NK-92 treated with Interleukin-12 subunit alpha and Interleukin-12 subunit beta, amount 100 ng/mL, for 24 hours (cell line): Measurements from ENCODE around the gene BIVM.

Experiments
- DNase-seq: peaks from one replicate; lab custom pipeline; 2025; lab: John Stamatoyannopoulos, UW

The BIVM gene

DNA sequence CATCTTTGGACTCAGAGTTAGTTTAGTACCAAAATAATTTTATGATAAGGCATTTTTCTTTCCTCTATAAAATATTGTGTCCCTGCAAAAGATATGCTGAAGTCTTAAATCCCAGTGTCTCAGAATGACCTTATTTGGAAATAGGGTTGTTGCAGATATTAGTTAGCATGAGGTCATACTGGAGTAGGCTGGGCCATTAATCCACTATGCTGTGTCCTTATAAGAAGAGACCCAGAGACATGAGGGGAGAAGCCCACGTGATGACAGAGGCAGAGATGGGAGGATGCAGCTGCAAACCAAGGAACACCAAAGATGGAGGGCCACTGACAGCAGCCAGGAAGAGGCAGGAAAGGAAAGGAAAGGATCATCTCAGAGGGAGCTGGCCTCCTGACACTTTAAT lies 6.5 kb upstream of the BIVM start:
- no peak for DNase-seq

DNA sequence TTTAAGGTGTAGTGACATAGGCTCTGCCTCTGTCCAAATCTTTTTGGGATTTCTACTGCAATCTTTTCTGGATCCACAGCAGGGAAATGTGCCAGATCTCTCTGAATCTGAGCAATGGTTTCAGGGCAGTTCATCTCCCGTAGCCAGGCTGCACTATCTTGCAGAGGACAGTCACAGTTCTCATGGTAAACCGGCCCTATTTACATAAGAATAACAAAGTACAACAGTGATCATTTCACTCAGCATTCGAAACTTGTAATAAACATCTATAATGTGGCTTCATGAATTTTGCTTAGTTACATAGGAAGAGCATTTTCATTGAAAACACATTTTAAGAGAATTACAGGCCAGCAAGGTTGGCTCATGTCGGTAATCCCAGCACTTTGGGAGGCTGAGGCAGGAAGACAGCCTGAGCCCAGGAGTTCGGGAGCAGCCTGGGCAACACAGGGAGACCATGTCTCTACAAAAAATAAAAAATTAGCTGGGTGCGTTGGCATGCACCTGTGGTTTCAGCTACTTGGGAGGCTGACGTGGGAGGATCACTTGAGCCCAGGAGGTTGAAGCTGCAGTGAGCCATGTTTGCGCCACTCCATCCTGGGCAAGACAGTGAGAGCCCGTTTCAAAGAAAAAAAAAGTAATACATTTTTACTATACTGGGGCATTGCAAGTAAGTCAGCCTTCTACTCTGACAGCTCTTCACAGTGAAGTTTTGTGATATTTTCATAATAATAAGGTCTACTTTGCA lies 5.1 kb upstream of the BIVM start:
- DNase-seq = no peak

DNA sequence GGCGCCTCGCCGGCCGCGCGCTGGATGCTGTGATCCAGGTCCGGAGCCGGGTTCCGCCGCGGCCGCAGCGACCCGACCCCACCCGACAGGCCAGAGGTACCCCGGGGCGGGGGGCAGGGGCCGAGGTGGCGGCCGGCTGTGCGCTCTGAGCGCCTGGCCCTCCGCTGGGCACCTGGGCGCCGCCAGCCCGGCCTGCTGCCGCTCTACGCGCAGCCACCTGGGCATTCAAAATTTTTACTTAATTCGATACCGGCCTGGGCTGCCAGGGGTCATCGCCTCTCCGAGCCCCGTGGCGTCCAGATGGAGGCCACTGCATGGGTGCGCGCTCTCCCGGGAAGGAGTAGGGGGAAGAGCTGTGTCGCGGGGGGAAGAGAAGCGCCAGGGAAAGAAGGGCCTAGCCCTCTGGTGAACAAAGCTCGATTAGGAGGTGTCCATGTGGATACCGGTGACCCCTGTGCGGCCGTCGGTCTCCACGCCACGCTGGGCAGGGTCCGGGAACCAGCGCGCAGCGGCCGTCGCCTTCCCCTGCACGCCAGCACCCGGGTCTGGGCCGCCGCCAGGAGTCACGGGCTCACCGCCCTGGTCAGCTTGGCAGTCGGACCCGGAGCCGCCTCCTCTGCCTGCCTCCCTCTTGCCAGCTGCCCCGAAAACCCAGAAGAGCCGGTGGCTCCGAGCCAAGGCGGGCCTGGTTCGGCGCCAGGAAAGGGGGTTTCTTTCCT lies 666 bp downstream of the BIVM start:
- DNase-seq = no peak

DNA sequence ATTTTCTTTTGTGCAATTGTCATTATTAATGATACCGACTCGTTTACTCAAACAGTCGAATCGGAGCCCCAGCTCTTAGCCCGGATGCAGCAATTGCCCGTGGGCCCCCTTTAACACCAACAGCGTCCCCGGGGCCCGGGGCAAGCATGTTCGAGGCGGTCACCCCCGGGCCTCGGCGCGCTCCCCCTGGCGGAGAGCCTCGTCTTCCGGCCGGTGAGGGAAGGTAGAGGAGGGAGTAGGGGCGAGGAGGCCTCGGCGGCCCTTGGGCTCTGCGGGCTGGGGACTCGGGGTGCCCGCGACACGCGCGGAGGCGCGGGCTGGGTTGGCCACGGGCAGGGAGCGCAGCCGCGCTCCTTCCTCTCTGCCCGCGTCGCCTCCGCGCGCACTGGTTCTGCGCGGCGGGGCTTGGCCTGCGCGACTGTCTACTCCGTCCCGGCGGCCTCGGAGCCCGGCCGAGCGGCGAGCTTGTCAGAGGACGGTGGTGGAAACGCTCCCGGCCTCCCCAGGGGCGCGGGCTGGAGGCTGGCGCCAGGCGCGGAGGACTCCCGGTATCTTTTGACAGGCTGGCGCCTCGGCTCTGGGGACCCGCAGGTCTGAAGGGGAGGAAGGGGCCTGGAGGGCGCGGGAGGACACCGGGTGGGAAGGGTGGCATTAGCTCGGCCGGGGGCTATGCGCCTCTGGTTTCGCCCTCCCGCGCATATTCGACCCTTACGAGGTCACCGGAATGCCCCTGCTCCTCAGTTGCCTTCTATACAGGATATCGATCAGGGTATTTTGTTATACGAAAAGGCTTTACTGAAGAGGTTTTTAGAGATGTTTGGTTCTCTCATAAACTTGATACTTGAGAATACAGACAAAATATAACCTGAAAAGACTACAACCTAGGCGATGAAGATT lies 1.5 kb downstream of the BIVM start:
- no peak for DNase-seq

DNA sequence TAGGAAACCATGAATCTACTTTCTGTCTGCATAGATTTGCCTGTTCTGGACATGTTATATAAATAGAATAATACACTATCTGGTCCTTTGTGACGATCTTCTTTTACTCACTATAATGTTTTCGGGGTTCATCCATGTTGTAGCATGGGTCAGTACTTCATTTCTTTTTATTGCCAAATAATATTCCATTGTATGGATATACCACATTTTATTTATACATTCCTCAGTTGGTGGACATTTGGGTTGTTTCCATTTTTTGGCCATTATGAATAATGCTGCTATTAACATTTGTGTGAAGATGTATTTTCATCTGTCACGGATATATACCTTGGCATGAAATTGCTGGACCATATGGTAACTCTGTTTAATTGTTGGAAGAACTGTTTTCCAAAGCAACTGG lies 6.8 kb downstream of the BIVM start:
- DNase-seq = no peak

DNA sequence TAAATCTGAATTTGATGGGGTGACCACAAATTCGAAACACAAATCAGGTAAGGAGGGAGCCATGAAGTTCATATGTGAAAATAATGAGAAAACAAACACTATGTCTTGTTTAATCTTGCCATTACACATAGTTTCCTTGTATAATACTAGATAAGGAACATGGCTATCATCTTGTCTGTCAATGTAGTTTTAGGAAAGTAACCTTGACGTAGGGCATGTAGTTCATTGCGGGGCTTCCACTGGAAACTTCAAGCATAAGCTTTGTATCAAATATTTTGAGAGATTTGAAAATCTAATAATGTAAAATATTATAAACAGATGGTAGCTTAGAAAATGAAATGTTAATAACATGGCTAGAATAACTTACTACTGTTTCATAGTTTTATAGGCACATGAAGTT lies 8.8 kb downstream of the BIVM start:
- no peak for DNase-seq

DNA sequence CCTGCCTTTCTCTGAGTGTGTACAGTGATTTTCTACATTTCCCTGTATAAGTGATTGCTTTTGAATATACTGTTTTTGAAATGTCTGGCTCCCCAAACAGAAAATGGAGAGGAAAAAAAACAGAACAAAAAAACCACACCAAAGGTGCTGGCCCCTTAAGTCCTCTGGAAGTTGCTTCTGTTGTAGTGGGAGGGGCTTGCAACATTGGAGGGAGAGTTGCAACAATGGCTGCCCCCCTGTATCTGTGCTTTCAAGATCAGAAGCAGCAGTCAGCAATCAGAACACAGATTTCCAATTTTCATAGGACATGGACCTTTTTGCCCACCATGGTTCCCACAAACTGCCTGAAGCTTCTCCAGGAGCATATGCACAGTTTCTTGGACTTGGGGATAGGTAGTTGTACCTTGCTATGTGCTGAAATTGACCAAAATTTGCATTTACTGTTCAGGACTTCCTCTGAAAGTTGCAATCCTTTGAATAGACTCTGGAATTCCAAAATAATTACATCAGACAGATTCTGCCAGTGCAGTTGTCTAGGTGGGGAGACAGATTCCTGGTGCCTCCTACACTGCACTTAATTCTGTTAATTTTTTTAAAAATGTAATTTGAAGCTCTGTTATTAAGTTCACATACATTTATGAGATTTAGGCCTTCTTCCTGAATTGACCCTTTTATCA lies 13.8 kb downstream of the BIVM start:
- no peak for DNase-seq

DNA sequence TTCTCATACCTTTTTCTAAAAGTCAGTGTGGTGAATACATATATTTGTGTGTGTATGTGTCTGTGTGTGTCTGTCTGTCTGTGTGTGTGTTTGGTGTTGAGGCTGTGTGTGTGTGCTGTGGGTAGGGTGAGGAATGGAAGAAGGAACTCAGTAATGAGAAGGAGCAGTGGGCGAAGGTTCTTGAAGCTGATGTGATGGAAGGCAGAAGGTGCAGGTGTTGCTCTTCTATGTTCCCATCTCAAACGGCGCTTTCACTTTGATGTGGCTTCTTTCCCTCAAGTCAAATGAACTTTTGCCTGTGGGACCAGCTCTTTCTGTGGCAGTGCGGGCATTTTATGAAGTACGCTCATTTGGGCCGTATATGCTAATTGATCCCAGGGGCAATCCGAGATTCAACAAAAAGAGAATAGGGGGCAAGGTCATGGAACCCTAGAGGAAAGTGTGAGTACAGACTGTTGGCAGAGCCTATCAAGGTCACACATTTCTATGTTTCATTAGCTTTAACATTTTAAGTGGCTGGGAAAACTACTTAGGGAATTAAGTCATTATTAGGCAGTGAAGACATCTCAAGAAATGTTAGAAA lies 15.2 kb downstream of the BIVM start:
- no peak for DNase-seq

DNA sequence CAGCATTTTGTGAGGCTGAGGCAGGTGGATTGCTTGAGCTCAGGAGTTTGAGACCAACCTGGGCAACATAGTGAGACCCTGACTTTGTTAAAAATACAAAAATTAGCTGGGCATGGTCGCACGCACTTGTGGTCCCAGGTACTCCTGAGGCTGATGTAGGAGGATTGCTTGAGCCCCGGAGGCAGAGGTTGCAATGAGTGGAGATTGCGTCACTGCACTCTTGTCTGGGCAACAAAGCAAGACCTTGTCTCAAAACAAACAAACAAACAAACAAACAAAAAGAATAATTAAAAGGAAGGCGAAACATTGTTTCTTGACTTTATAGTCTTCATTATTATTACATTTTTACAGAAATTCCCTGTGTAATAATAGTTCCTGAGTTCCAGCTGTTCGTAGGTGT lies 15.9 kb downstream of the BIVM start:
- no peak for DNase-seq

DNA sequence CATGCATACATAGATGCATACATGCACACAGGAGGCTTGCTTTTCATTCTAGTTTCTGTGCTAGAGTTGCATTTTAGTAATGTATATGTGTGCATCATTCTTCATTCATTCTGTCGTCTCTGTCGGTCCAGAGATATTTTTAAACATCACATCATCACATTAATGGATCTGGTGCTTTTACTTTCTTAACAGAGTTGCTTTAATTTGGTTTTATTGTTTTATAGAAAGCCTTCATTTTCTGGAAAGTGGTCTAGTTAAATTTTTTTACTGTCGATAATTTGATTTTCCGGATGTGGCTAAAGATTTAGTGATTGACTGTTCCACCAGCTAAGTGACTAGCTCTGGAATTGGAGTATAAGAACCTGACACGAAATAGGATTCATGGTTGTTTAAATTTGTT lies 16.9 kb downstream of the BIVM start:
- no peak for DNase-seq

DNA sequence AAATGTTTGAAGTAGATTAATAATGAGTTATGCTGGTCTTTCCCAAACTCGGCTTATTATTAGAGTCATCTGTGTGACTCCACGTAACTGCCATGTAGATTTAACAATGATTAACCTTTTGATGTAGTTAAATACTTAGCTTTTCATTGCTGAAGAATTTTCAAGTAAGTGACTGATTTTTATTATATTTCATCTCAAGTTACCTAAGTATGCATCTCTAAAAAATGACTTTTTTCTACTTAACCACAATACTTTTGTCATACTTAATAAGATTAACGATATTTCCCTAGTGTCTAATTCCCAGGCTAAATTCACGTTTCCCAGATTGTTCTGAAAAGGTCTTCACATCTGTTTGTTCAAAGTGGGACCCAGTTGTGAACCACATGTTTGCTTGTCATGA lies 17.8 kb downstream of the BIVM start:
- DNase-seq = no peak

DNA sequence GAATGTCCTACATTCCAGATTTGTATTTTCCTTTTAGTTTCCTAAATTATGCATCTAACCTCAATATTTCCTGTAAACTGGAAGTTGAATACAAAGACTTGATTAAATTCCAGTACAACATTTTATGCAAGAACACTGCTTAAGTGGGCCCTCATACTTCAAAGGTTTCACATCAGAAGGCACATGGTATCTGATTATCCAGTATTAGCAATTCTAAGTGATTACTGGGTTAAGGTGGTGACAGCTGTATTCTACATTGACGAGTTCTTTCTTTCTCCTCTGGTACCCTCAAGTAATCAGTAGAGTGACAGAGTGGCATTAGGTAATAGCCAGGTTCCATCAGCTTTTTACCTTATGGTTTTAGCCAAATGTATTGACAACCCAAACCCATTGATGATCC lies 18.3 kb downstream of the BIVM start:
- no peak for DNase-seq

DNA sequence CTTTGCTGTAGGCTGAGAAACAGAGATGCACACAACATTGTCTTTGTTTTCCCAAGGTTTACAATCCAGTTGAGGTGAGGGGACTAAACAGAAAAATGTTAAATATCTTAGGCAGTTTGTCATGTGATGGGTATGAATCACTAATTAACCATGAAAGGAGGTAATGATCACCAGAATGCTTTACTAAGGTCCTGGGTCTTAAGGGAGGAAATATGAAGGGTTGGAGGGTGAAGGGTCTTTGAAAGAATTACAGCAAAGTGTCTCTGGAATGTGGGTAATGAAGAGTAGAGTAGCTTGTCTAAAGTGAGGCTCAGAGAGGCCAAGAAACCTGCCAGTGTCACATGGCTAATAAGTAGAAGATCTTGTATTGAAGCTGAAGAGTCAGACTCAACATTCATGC lies 19.0 kb downstream of the BIVM start:
- no peak for DNase-seq

DNA sequence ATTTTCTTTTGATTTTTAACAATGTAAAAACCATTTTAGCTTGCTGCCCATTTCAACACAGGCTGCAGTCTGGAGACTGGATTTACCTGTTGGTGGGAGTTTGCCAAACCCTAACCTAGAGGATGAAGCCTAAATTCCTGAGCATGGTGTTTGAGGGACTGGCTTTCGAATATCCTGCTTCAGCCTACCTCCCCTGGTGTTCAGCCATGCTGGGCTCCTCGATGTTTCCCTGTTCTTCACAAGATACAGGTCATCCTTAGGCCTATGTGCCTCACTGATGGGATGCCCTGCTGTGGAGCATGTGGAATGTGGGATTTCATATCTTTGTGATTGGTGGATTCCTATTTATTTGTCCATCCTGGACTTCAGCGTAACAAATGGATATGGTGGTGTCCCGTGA lies 26.5 kb downstream of the BIVM start:
- no peak for DNase-seq

DNA sequence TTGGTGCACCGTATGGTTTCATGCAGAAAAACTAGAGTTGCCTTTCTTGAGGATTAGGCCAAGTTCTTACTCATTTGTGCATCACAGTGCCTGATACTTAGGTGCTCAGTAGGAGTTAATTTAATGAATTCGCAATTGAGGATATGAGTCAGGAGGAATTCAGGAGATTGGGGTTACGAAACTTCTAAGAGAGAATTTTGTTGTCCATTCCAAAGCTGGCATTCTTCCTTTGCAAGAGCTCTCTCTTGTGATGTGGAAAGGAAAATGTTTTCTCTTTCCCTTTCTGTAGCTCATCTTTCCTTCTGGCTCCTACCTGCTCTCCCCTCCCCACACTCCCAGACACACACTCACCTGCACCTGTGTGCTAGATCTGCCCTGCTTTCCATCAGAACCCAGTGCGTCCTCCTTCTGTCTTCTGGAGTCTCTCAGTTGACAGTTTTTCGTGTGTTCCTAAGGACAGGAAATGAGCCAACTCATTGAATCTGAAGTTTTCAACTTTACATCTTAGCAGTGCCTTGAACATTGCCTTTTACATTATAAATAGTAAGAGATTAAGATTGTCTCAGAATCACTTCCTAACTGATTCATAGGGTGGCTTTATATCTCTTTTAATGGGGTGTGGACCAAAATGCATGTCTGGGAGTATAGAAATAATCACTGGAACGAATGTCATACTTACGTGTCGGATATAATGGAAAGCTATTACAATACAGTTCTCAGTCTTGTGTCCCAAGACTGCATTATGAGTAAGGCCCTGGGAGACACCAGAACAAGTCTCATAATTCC lies 27.2 kb downstream of the BIVM start:
- DNase-seq = no peak

DNA sequence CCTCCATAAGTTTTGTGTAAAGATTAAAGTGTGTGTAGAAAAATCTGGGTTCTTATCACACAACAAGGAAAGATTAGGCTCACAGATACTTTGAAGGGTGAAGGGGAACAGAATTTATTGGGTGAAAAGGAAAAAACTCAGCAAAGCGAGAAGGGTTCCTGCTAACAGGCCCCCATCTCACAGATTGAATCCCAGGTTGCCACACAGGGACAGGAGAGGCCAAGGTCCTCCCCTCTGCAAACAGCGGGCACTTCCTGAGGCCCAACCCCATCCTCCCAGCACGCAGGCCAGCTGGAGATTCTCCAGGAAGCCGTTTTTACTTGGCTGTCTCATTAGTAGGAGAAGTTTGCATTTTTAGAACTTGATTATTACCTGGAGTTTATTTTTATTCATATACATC lies 31.7 kb downstream of the BIVM start:
- no peak for DNase-seq

DNA sequence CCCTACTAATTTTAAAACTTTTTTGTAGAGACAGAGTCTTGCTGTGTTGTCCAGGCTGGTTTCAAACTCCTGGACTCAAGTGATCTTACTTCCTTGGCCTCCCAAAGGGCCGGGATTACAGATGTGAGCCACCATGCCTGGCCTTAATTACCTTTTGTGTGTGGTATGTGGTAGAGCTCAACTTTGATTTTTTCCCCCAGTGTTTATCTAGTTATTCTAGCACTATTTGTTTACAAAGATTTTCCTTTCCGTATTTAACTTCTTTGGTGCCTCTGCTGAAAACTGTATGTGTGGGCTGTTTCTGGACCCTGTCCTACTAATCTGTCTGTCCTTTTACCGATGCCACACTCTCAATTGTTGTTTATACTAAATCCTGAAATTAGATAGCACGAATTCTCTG lies 37.6 kb downstream of the BIVM start:
- DNase-seq = no peak

DNA sequence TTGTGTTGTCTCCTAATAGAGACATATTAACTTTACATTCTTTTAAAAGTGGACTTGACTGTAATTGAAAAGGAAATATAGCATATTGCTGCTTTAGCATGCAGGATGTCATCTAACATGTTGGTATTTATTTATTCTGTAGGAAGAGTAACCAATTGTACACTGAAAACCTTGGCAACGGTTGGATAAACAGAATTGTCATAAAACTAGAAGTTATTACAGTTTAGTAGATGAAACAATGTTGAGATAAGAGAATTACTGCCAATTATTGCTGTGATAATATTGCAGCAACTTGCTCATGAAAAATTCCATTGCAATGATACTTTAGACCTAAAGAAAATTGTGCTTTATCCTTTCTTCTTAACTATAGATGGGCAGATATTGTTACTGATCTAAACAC lies 39.4 kb downstream of the BIVM start:
- no peak for DNase-seq

DNA sequence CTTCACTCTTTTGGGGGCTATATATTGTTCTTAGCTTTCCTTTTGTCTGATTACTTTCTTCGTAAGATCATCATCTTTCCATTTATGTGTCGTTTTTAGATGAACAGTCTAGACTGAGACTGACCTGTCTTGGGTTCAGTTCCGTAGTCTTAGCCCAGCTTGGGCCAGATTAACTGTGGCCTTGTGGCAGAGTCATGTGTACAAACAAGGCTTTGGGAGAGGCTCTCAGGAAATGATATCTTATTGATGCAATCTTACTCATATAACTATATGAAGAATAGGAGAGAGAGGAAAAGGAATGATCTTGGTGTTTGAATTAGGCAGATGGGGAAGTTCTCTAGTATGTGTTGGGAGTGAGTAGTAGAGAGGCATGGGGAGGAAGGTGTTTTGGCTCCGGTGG lies 40.1 kb downstream of the BIVM start:
- no peak for DNase-seq

DNA sequence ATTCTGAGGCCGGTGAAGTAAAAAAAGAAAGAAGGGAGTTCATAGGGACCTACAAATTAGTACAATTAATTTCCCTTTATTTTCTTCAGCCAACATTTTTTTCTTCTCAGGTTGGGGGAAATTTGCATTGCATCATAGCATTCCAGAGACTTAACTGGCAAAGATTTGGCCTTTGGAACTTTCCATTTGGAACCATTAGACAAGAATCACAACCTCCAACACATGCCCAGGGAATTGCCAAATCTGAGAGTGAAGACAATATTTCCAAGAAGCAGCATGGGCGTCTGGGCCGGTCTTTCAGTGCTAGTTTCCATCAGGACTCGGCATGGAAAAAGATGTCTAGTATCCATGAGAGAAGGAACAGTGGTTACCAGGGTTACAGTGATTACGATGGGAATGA lies 40.5 kb downstream of the BIVM start:
- DNase-seq = no peak

DNA sequence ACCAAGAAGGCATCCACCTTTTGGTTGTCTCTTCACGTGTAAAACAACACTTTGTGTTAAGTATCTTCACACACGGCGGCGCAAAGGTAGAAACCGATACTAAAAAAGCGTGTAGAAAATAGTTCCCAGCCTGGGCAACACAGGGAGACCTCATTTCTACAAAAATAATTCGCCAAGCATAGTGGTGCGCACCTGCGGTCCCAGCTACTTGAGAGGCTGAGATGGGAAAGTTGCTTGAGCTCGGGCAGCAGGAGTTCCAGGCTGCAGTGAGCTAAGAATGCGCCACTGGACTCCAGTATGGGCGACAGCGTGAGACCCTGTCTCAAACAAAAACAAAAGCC lies 46.3 kb downstream of the BIVM start:
- DNase-seq = no peak
